Keratinocyte (primary cell): ENCODE results near the gene TPPP2. TPM values are rescaled to one million over a fixed set of nuclear protein-coding genes. Genes with fewer than 3 reads are reported as not detected.

Experiments
- DNase-seq: peaks from one replicate; pipeline ENCODE4 v3.0.0-alpha.2; 2011; ENCODE audit warnings: low read depth, missing footprints, low spot score
- FAIRE-seq: peaks from 2 replicates; lab custom pipeline; 2011; peaks lifted over from hg19 to GRCh38; lab: Jason Lieb, UNC
- H2AFZ ChIP-seq: 2 replicates; pipeline ENCODE4 v1.6.0; 2012; ENCODE audit warnings: low read length, control low read depth, inconsistent platforms; ENCODE audit not compliant: control insufficient read depth
- H3K27ac ChIP-seq: 2 replicates; pipeline ENCODE4 v1.5.1; 2011; ENCODE audit warnings: low read length; ENCODE audit not compliant: control insufficient read depth, insufficient read depth
- H3K27me3 ChIP-seq: 3 replicates; pipeline ENCODE4 v1.6.0; 2011; ENCODE audit warnings: low read length; ENCODE audit not compliant: control insufficient read depth, insufficient read depth; ENCODE audit errors: extremely low read depth
- H3K36me3 ChIP-seq, 2 experiments: 2 replicates in 1 of 2; 3 replicates in 1 of 2; pipeline ENCODE4 v1.5.1; 2011; ENCODE audit warnings: low read length in 2 of 2, mild to moderate bottlenecking in 1 of 2; ENCODE audit not compliant: control insufficient read depth in 2 of 2, insufficient read depth in 2 of 2; ENCODE audit errors: extremely low read depth in 1 of 2
- H3K4me1 ChIP-seq: 3 replicates; pipeline ENCODE4 v1.5.1; 2011; ENCODE audit warnings: low read length; ENCODE audit not compliant: control insufficient read depth, insufficient read depth; ENCODE audit errors: extremely low read depth
- H3K4me2 ChIP-seq: 3 replicates; pipeline ENCODE4 v1.6.0; 2011; ENCODE audit warnings: low read depth, low read length; ENCODE audit not compliant: control insufficient read depth, insufficient read depth; ENCODE audit errors: extremely low read depth
- H3K4me3 ChIP-seq, 3 experiments: fragments of 200-600 bp in 1 of 3; sonication (generic) in 1 of 3; 2 replicates in 2 of 3; 3 replicates in 1 of 3; pipeline ENCODE4 v1.5.1; 2011 to 2016; ENCODE audit warnings: low read length in 3 of 3, mild to moderate bottlenecking in 3 of 3, control low read depth in 2 of 3, inconsistent platforms in 1 of 3, low read depth in 1 of 3, mixed read lengths in 1 of 3, mixed run types in 1 of 3, moderate library complexity in 1 of 3; ENCODE audit not compliant: control insufficient read depth in 2 of 3, insufficient read depth in 2 of 3; ENCODE audit errors: extremely low read depth in 1 of 3
- H3K79me2 ChIP-seq: 2 replicates; pipeline ENCODE4 v1.6.0; 2012; ENCODE audit warnings: low read length; ENCODE audit not compliant: control insufficient read depth, insufficient read depth
- H3K9ac ChIP-seq: 3 replicates; pipeline ENCODE4 v1.6.0; 2011; ENCODE audit warnings: low read length; ENCODE audit not compliant: control insufficient read depth, insufficient read depth; ENCODE audit errors: extremely low read depth
- H3K9me1 ChIP-seq: 3 replicates; pipeline ENCODE4 v1.6.0; 2011; ENCODE audit warnings: low read length; ENCODE audit not compliant: control insufficient read depth, insufficient read depth; ENCODE audit errors: extremely low read depth
- H3K9me3 ChIP-seq: 2 replicates; pipeline ENCODE4 v1.5.1; 2012; ENCODE audit warnings: low read depth, low read length; ENCODE audit not compliant: control insufficient read depth
- H4K20me1 ChIP-seq: 3 replicates; pipeline ENCODE4 v1.6.0; 2011; ENCODE audit warnings: low read length; ENCODE audit not compliant: control insufficient read depth, insufficient read depth; ENCODE audit errors: extremely low read depth
- EZH2 ChIP-seq: IDR thresholded peaks from one replicate; pipeline ENCODE4 v1.6.1; 2012; ENCODE audit warnings: inconsistent platforms, mild to moderate bottlenecking, low read length, moderate library complexity
- dilution Hi-C: fragments of 300-500 bp; cut with MboI; formaldehyde crosslinking; loops from one replicate; pipeline ENCODE4 v1.7.0; 2020; ENCODE audit warnings: low sequenced_read_pairs; ENCODE audit not compliant: extremely low pct_ligation_motif_present
- polyA plus RNA-seq, 5 experiments: library from polyadenylated mRNA; depleted of rRNA in 3 of 5; stranded (reverse) in 3 of 5; stranded (forward) in 1 of 5; unstranded in 1 of 5; fragments of >200 nt; gene quantifications; 1 replicate in 1 of 5; 2 replicates in 3 of 5; 3 replicates in 1 of 5; pipeline versions ENCODE4 v1.2.1 to v1.2.3, GENCODE V29; 2011 to 2012; ENCODE audit warnings: missing spikeins in 2 of 5, low read depth in 1 of 5, low replicate concordance in 1 of 5
- TF ChIP-seq, protein P1 (sequence below), 3 experiments: IDR thresholded peaks in 1 of 3; conservative IDR thresholded peaks in 1 of 3; optimal IDR thresholded peaks in 1 of 3; 2 replicates in 2 of 3; 3 replicates in 1 of 3; pipeline versions ENCODE3 to v1.5.1; 2011; ENCODE audit warnings: low read length in 3 of 3, mild to moderate bottlenecking in 3 of 3, moderate library complexity in 2 of 3, control low read depth in 1 of 3, inconsistent platforms in 1 of 3; ENCODE audit not compliant: insufficient read depth in 2 of 3; ENCODE audit errors: extremely low read depth in 1 of 3

Gene TPPP2
- polyA plus RNA-seq, 1 donor (not counting 4 experiments of a cell fraction or from before 2014, with no cell fraction given): not detected

DNA sequence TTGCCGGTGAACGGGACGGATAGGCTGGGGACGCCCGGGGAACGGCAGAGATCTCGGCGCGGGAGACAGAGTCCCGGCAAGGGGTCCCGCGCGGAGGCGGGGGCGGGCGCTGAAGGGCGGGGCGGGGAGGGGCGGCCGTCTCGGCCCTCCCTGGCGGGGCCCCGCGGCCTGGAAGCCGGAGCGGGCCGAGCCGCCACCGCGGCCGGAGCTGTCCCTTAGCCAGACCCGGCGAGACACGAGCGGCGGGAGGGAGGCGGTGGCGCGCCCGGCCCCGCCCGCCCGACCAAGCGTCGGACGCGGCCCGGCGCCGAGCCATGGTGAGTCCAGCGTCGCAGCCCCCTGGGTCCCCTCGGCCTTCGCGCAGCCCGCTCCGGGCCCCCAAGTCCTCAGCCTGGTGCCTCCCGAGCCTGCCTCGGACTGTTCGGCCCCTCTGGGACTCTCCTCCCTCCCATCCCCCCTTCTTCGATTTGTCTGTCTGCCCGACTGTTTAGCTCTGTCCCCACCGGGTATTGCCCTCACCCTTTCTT lies 40.1 kb downstream of the TPPP2 start, which contains the start of gene ARHGEF40:
Gene ARHGEF40, plus strand, starts transcription at position 222 of the 527 bp plus-strand sequence. Its CDS starts 93 bp downstream, at position 315.
- FAIRE-seq (no peak), DNase-seq (no peak)
- dilution Hi-C loops: no loop called here
- H3K27ac ChIP-seq: peak within 1 kb of the TSS; percentile 20
- H3K9me3 ChIP-seq: no peaks in the 10 kb centered on the region
- H3K9me1 ChIP-seq: no peaks in the 10 kb centered on the region
- H3K4me3 ChIP-seq: peak within 1 kb of the TSS; percentile 47 to 85 (median 80)
- peak within 1 kb of the TSS; percentile 68 for H3K9ac ChIP-seq
- peaks cover 17% of the 10 kb centered on the region for H3K27me3 ChIP-seq
- TF ChIP-seq EZH2: no peak
- peaks cover 18% of the 10 kb centered on the region for H3K4me1 ChIP-seq
- H2AFZ ChIP-seq: peak within 1 kb of the TSS; percentile 77
- H3K79me2 ChIP-seq: no peaks in the 10 kb centered on the region
- no peaks in the 10 kb centered on the region for H4K20me1 ChIP-seq
- peak within 1 kb of the TSS; percentile 92 for H3K4me2 ChIP-seq
- no peaks in the 10 kb centered on the region for H3K36me3 ChIP-seq

GRCh38 chr14:21070610-21071224 lies 40.7 kb downstream of the TPPP2 start:
- Histone ChIP-seq H3K27me3 (peaks cover 17% of the 10 kb centered on the region), H3K4me3 (peak overlapping the region; percentile 47 to 85 (median 80)), H3K4me1 (peaks cover 18% of the 10 kb centered on the region), H3K79me2 (no peaks in the 10 kb centered on the region), H3K9ac (peak overlapping the region; percentile 68), H4K20me1 (no peaks in the 10 kb centered on the region), H3K9me3 (no peaks in the 10 kb centered on the region), H3K9me1 (no peaks in the 10 kb centered on the region), H3K27ac (peak overlapping the region; percentile 20), H3K36me3 (peaks cover 0 to 3% of the 10 kb centered on the region in 2 experiments), H3K4me2 (peak overlapping the region; percentile 92), H2AFZ (peak overlapping the region; percentile 77)
- FAIRE-seq: no peak
- dilution Hi-C loops: no loop called here
- TF ChIP-seq, protein P1, sequence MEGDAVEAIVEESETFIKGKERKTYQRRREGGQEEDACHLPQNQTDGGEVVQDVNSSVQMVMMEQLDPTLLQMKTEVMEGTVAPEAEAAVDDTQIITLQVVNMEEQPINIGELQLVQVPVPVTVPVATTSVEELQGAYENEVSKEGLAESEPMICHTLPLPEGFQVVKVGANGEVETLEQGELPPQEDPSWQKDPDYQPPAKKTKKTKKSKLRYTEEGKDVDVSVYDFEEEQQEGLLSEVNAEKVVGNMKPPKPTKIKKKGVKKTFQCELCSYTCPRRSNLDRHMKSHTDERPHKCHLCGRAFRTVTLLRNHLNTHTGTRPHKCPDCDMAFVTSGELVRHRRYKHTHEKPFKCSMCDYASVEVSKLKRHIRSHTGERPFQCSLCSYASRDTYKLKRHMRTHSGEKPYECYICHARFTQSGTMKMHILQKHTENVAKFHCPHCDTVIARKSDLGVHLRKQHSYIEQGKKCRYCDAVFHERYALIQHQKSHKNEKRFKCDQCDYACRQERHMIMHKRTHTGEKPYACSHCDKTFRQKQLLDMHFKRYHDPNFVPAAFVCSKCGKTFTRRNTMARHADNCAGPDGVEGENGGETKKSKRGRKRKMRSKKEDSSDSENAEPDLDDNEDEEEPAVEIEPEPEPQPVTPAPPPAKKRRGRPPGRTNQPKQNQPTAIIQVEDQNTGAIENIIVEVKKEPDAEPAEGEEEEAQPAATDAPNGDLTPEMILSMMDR (optimal IDR thresholded peaks at IDR 0.05 in 1 of 3, IDR thresholded peaks at IDR 0.05 in 1 of 3, conservative IDR thresholded peaks at IDR 0.05 in 1 of 3; ENCODE audit: extremely low read depth in 1 of 3, insufficient read depth in 2 of 3, low read length in 3 of 3): no peak
- no peak for TF ChIP-seq EZH2
- no peak for DNase-seq
